ENCODE results near the gene FGD5.

The FGD5 gene

GRCh38 chr3:14889205-14889604 lies 70.4 kb downstream of the FGD5 start:
- no peaks in the 10 kb centered on the region for H3K9me3 ChIP-seq
- H3K27ac ChIP-seq = no peak overlapping the region
- H3K4me3 ChIP-seq (ENCODE audit: low read depth in 1 of 2, low read length in 1 of 2) = no peak overlapping the region
- no peaks in the 10 kb centered on the region for H3K4me1 ChIP-seq (ENCODE audit: control insufficient read depth in 1 of 2, insufficient read depth in 1 of 2, low read depth in 1 of 2, low read length in 1 of 2)
- no peak for TF ChIP-seq CTCF (IDR thresholded peaks at IDR 0.05)
- H3K27me3 ChIP-seq = peaks cover 7% of the 10 kb centered on the region
- no peaks in the 10 kb centered on the region for H3K36me3 ChIP-seq

GRCh38 chr3:14889943-14890342 lies 71.2 kb downstream of the FGD5 start:
- Histone ChIP-seq H3K4me3 (ENCODE audit: low read depth in 1 of 2, low read length in 1 of 2) (no peak overlapping the region), H3K4me1 (ENCODE audit: control insufficient read depth in 1 of 2, insufficient read depth in 1 of 2, low read depth in 1 of 2, low read length in 1 of 2) (no peaks in the 10 kb centered on the region), H3K27me3 (peaks cover 7% of the 10 kb centered on the region), H3K36me3 (no peaks in the 10 kb centered on the region), H3K9me3 (no peaks in the 10 kb centered on the region), H3K27ac (no peak overlapping the region)
- TF ChIP-seq CTCF (IDR thresholded peaks at IDR 0.05) = no peak

- no peaks in the 10 kb centered on the region for H3K36me3 ChIP-seq
- H3K4me3 ChIP-seq (ENCODE audit: low read depth in 1 of 2, low read length in 1 of 2) = no peak overlapping the region
- no peaks in the 10 kb centered on the region for H3K9me3 ChIP-seq
- no peak for TF ChIP-seq CTCF (IDR thresholded peaks at IDR 0.05)
- peaks cover 7% of the 10 kb centered on the region for H3K27me3 ChIP-seq
- H3K27ac ChIP-seq = no peak overlapping the region
- no peaks in the 10 kb centered on the region for H3K4me1 ChIP-seq (ENCODE audit: control insufficient read depth in 1 of 2, insufficient read depth in 1 of 2, low read depth in 1 of 2, low read length in 1 of 2)
These were observed 71.7 kb downstream of the FGD5 start for GRCh38 chr3:14890476-14890875.

- TF ChIP-seq CTCF (IDR thresholded peaks at IDR 0.05) = no peak
- H3K36me3 ChIP-seq = no peaks in the 10 kb centered on the region
- no peaks in the 10 kb centered on the region for H3K4me1 ChIP-seq (ENCODE audit: control insufficient read depth in 1 of 2, insufficient read depth in 1 of 2, low read depth in 1 of 2, low read length in 1 of 2)
- no peak overlapping the region for H3K27ac ChIP-seq
- no peak overlapping the region for H3K4me3 ChIP-seq (ENCODE audit: low read depth in 1 of 2, low read length in 1 of 2)
- peaks cover 7% of the 10 kb centered on the region for H3K27me3 ChIP-seq
- H3K9me3 ChIP-seq = no peaks in the 10 kb centered on the region
These were observed 72.7 kb downstream of the FGD5 start for GRCh38 chr3:14891135-14892132.

GRCh38 chr3:14892226-14892625 lies 73.5 kb downstream of the FGD5 start:
- Histone ChIP-seq H3K36me3 (no peaks in the 10 kb centered on the region), H3K9me3 (no peaks in the 10 kb centered on the region), H3K4me1 (ENCODE audit: control insufficient read depth in 1 of 2, insufficient read depth in 1 of 2, low read depth in 1 of 2, low read length in 1 of 2) (no peaks in the 10 kb centered on the region), H3K27ac (no peak overlapping the region), H3K4me3 (ENCODE audit: low read depth in 1 of 2, low read length in 1 of 2) (no peak overlapping the region), H3K27me3 (peaks cover 7% of the 10 kb centered on the region)
- no peak for TF ChIP-seq CTCF (IDR thresholded peaks at IDR 0.05)
